Erythroblast (primary cell): ENCODE measurements around the gene NRG2.

Experiments
- GATA1 ChIP-seq: IDR thresholded peaks from 2 replicates; pipeline ENCODE4 v1.6.1; 2011; ENCODE audit warnings: low read depth, mild to moderate bottlenecking, control low read depth, low read length, moderate library complexity
- POLR2A ChIP-seq: IDR thresholded peaks from 2 replicates; pipeline ENCODE4 v1.6.1; 2011; ENCODE audit warnings: mild to moderate bottlenecking, low read length

GRCh38 chr5:139869042-139869790 is 173.9 kb downstream of the NRG2 start:
- TF ChIP-seq POLR2A (no peak), GATA1 (no peak)
